BE2C (cell line): ENCODE measurements around the gene TXNDC2.
"Not testable (repeated sequence)": the region's sequence is repeated elsewhere in the genome, so short reads cannot be mapped to it uniquely, and the experiment has no call there.

Experiments
- DNase-seq: peaks from one replicate; pipeline ENCODE4 v3.0.0-alpha.2; 2020
- H3K27me3 ChIP-seq: fragments of 250-450 bp; sonication (Bioruptor Pico); 2 replicates; pipeline ENCODE4 v1.5.1; 2020; ENCODE audit warnings: mild to moderate bottlenecking
- H3K36me3 ChIP-seq: fragments of 250-450 bp; sonication (Bioruptor Pico); 2 replicates; pipeline ENCODE4 v1.5.1; 2020; ENCODE audit warnings: mild to moderate bottlenecking
- H3K4me1 ChIP-seq: fragments of 250-450 bp; sonication (Bioruptor Pico); 2 replicates; pipeline ENCODE4 v1.5.1; 2020
- H3K4me3 ChIP-seq: 2 replicates; pipeline ENCODE4 v1.5.1; 2011; ENCODE audit warnings: low read depth, low read length
- H3K9me3 ChIP-seq: fragments of 250-450 bp; sonication (Bioruptor Pico); 2 replicates; pipeline ENCODE4 v1.5.1; 2020
- TF ChIP-seq, protein P1 (sequence below): IDR thresholded peaks from 2 replicates; pipeline ENCODE4 v1.5.1; 2012; ENCODE audit warnings: mild to moderate bottlenecking, low read depth, low read length

The TXNDC2 gene

DNA sequence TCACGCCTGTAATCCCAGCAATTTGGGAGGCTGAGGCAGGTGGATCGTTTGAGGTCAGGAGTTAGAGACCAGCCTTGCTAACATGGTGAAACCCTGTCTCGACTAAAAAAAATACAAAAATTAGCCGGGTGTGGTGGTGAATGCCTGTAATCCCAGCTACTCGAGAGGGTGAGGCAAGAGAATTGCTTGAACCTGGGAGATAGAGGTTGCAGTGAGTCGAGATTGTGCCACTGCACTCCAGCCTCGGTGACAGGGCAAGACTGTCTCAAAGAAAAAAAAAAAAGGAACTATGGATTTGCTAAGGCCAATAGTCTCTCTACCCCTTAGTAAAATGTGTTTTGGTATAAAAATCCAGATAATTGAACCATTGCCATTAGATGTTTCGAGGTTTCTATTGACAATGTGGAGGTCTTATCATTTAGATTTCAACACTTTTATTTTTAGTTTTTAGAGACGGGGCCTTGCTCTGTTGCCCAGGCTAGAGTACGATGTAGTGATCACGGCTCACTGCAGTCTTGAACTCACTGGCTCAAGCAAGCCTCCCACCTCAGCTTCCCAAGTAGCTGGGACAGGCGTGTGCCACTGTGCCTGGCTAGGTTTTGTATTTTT is 1.1 kb upstream of the TXNDC2 start:
- DNase-seq: no peak
- TF ChIP-seq, protein P1, sequence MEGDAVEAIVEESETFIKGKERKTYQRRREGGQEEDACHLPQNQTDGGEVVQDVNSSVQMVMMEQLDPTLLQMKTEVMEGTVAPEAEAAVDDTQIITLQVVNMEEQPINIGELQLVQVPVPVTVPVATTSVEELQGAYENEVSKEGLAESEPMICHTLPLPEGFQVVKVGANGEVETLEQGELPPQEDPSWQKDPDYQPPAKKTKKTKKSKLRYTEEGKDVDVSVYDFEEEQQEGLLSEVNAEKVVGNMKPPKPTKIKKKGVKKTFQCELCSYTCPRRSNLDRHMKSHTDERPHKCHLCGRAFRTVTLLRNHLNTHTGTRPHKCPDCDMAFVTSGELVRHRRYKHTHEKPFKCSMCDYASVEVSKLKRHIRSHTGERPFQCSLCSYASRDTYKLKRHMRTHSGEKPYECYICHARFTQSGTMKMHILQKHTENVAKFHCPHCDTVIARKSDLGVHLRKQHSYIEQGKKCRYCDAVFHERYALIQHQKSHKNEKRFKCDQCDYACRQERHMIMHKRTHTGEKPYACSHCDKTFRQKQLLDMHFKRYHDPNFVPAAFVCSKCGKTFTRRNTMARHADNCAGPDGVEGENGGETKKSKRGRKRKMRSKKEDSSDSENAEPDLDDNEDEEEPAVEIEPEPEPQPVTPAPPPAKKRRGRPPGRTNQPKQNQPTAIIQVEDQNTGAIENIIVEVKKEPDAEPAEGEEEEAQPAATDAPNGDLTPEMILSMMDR: no peak

DNA sequence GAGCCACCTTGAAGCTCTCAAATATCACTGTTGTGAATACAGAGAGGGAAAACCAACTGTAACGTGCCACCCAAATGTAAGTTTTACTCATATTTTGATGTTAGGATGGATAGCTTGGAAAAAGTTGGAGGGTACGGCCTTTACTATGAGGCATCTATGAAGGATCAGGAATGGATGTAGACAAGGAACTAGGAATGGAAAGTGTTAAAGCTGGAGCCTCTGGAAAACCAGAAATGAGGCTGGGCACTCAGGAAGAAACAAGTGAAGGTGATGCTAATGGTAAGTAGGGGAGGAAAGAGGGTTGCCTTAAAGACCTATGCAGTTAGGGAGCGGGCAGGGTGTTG is 204 bp downstream of the TXNDC2 start:
- no peak for DNase-seq
- H3K9me3 ChIP-seq: no peaks in the 10 kb centered on the region
- no peaks in the 10 kb centered on the region for H3K27me3 ChIP-seq
- TF ChIP-seq, protein P1: no peak
- H3K4me1 ChIP-seq: no peaks in the 10 kb centered on the region
- no peak overlapping the region for H3K4me3 ChIP-seq
- no peaks in the 10 kb centered on the region for H3K36me3 ChIP-seq

More for the DNA sequence above, 1.1 kb upstream of the TXNDC2 start:
- no peaks in the 10 kb centered on the region for H3K27me3 ChIP-seq
- H3K4me3 ChIP-seq: no peak overlapping the region
- no peaks in the 10 kb centered on the region for H3K36me3 ChIP-seq
- no peaks in the 10 kb centered on the region for H3K9me3 ChIP-seq
- H3K4me1 ChIP-seq: no peaks in the 10 kb centered on the region

- Histone ChIP-seq H3K36me3 (no peaks in the 10 kb centered on the region), H3K9me3 (no peaks in the 10 kb centered on the region), H3K4me3 (no peak overlapping the region), H3K4me1 (no peaks in the 10 kb centered on the region), H3K27me3 (no peaks in the 10 kb centered on the region)
- TF ChIP-seq, protein P1: no peak
- no peak for DNase-seq
Measured at GRCh38 chr18:9887992-9888391, 2.2 kb downstream of the TXNDC2 start.

- DNase-seq: no peak
- Histone ChIP-seq H3K4me1 (no peaks in the 10 kb centered on the region), H3K9me3 (no peaks in the 10 kb centered on the region), H3K27me3 (no peaks in the 10 kb centered on the region), H3K4me3 (no peak overlapping the region), H3K36me3 (no peaks in the 10 kb centered on the region)
- TF ChIP-seq, protein P1: no peak
Measured at GRCh38 chr18:9890196-9890595, 4.4 kb downstream of the TXNDC2 start.

- no peaks in the 10 kb centered on the region for H3K36me3 ChIP-seq
- TF ChIP-seq, protein P1: no peak
- H3K9me3 ChIP-seq: no peaks in the 10 kb centered on the region
- no peaks in the 10 kb centered on the region for H3K27me3 ChIP-seq
- no peak for DNase-seq
- no peaks in the 10 kb centered on the region for H3K4me1 ChIP-seq
- no peak overlapping the region for H3K4me3 ChIP-seq
Measured at GRCh38 chr18:9890957-9891356, 5.2 kb downstream of the TXNDC2 start.

DNA sequence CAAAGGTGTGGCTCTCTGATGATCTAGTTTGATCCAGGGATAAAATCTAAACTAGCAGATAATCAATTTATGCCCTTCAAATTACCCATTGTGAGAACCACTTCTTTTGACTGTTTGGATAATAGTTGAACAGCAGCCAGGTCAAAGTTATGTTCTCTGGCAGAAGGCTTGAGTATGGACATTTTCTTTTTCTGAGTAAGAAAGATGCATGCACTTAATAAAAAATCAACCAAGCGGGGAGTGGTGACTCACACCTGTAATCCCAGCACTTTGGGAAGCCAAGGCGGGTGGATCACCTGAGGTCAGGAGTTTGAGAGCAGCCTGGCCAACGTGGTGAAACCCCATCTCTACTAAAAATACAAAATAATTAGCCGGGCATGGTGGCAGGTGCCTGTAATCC is 5.7 kb downstream of the TXNDC2 start:
- DNase-seq: not testable (repeated sequence)

More for the DNA sequence above, 5.7 kb downstream of the TXNDC2 start:
- not testable (repeated sequence) for H3K4me1 ChIP-seq, H3K36me3 ChIP-seq, H3K9me3 ChIP-seq, H3K27me3 ChIP-seq, H3K4me3 ChIP-seq
